HepG2 (cell line): ENCODE results near the gene ATP6V0A1. TPM values are rescaled to one million over a fixed set of nuclear protein-coding genes. Genes with fewer than 3 reads are reported as not detected.

ENCODE experiments used
- AKAP8 ChIP-seq: sonication (generic); formaldehyde crosslinking; IDR thresholded peaks from 2 replicates; pipeline ENCODE4 v1.5.1; 2020; ENCODE audit warnings: mild to moderate bottlenecking, missing genetic modification reagents
- DR1 ChIP-seq: sonication (generic); formaldehyde crosslinking; IDR thresholded peaks from 2 replicates; pipeline ENCODE4 v1.8.0; 2021; ENCODE audit warnings: mild to moderate bottlenecking, missing genetic modification reagents, inconsistent platforms
- GATAD1 ChIP-seq: IDR thresholded peaks from 2 replicates; pipeline ENCODE4 v1.6.1; 2016; ENCODE audit warnings: missing genetic modification reagents, missing compliant biosample characterization
- HOXA3 ChIP-seq: sonication (generic); formaldehyde crosslinking; IDR thresholded peaks from 2 replicates; pipeline ENCODE4 v1.5.0; 2020; ENCODE audit warnings: missing genetic modification reagents
- KDM6A ChIP-seq: IDR thresholded peaks from 2 replicates; pipeline ENCODE4 v1.6.1; 2016; ENCODE audit warnings: low read depth
- RFX1 ChIP-seq: fragments of 450-650 bp; IDR thresholded peaks from 2 replicates; pipeline ENCODE4 v1.6.1; 2017
- RFX5 ChIP-seq: IDR thresholded peaks from 2 replicates; pipeline ENCODE4 v1.6.1; 2011; ENCODE audit warnings: low read depth, low read length, improper control_type of control experiment
- SAP130 ChIP-seq: IDR thresholded peaks from 2 replicates; pipeline ENCODE4 v1.6.1; 2016; ENCODE audit warnings: low read depth
- ZNF205 ChIP-seq: IDR thresholded peaks from 2 replicates; pipeline ENCODE4 v1.6.1; 2018; ENCODE audit warnings: missing biosample characterization, missing genetic modification reagents
- ZNF468 ChIP-seq: sonication (generic); formaldehyde crosslinking; IDR thresholded peaks from 2 replicates; pipeline ENCODE4 v1.8.0; 2022; ENCODE audit warnings: mild to moderate bottlenecking, moderate library complexity, missing genetic modification reagents
- ZNF614 ChIP-seq: IDR thresholded peaks from 2 replicates; pipeline ENCODE4 v1.6.1; 2018; ENCODE audit warnings: missing biosample characterization, missing genetic modification reagents, inconsistent platforms, borderline replicate concordance
- polyA plus RNA-seq, 8 experiments: library from polyadenylated mRNA; depleted of rRNA in 3 of 8; stranded (reverse) in 7 of 8; unstranded in 1 of 8; fragments of >200 nt; fragmentation: Illumina TruSeq in 4 of 8; extraction: Trizol in 4 of 8; gene quantifications; 2 replicates each; pipeline versions ENCODE4 v1.2.1 to v1.2.3, GENCODE V29; 2011 to 2016; ENCODE audit warnings: low read depth in 4 of 8, missing spikeins in 1 of 8, mixed read lengths in 1 of 8; ENCODE audit not compliant: insufficient read depth in 1 of 8
- total RNA-seq, 5 experiments: library from RNA; depleted of rRNA; stranded (reverse); fragments of >200 nt; fragmentation: Illumina TruSeq; extraction: Trizol; gene quantifications; 2 replicates each; pipeline ENCODE4 v1.2.3, GENCODE V29; 2016; ENCODE audit warnings: low read depth in 1 of 5
- TF ChIP-seq, protein P1 (sequence below), 2 experiments: sonication (generic) in 1 of 2; formaldehyde crosslinking in 1 of 2; IDR thresholded peaks; 2 replicates each; pipeline versions ENCODE4 v1.4.0 to v1.6.1; 2016 to 2020; ENCODE audit warnings: borderline replicate concordance in 1 of 2, low read depth in 1 of 2, mild to moderate bottlenecking in 1 of 2, missing genetic modification reagents in 1 of 2
- TF ChIP-seq, protein P2 (sequence below): sonication (generic); formaldehyde crosslinking; IDR thresholded peaks from 2 replicates; pipeline ENCODE4 v1.8.1; 2023; ENCODE audit warnings: mild to moderate bottlenecking, missing genetic modification reagents
- TF ChIP-seq, protein P3 (sequence below), 2 experiments: sonication (generic) in 1 of 2; formaldehyde crosslinking in 1 of 2; IDR thresholded peaks; 2 replicates each; pipeline versions ENCODE4 v1.4.0 to v1.6.1; 2018 to 2020; ENCODE audit warnings: missing genetic modification reagents in 2 of 2, borderline replicate concordance in 1 of 2, low read depth in 1 of 2, mild to moderate bottlenecking in 1 of 2, missing biosample characterization in 1 of 2
- TF ChIP-seq, protein P4 (sequence below): IDR thresholded peaks from 2 replicates; pipeline ENCODE4 v1.6.1; 2016; ENCODE audit warnings: mild to moderate bottlenecking, missing biosample characterization, missing genetic modification reagents
- TF ChIP-seq, protein P5 (sequence below), 2 experiments: IDR thresholded peaks; 2 replicates each; pipeline ENCODE4 v1.6.1; 2011 to 2012; ENCODE audit warnings: low read length in 2 of 2, borderline replicate concordance in 1 of 2, low read depth in 1 of 2, mild to moderate bottlenecking in 1 of 2, moderate library complexity in 1 of 2

Gene ATP6V0A1
- total and polyA plus RNA-seq, 2 of the 13 experiments (the other 11 are each of a cell fraction or from before 2014, with no cell fraction given): 27.9 to 54.1 TPM

DNA sequence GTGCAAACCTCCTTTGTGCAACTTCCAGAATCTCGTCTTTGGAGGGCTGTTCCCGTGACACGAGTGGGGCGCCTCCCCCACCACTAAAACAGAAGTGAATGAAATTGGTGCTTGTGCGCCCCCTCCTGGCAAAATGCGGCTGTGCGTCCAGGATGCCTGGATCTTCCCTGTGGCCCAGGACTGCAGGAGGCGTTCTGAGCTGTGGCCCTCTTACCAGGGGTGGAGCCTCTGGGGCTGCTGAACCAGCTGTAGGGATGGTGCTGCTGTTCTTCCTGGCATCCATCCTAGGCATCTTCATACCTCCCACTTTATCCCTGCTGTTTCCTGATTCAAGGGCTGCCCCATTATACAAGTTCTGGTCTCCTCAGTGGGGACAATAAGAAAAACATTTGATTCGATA, 58.8 kb downstream of the ATP6V0A1 start (continued):
- TF ChIP-seq, protein P1, sequence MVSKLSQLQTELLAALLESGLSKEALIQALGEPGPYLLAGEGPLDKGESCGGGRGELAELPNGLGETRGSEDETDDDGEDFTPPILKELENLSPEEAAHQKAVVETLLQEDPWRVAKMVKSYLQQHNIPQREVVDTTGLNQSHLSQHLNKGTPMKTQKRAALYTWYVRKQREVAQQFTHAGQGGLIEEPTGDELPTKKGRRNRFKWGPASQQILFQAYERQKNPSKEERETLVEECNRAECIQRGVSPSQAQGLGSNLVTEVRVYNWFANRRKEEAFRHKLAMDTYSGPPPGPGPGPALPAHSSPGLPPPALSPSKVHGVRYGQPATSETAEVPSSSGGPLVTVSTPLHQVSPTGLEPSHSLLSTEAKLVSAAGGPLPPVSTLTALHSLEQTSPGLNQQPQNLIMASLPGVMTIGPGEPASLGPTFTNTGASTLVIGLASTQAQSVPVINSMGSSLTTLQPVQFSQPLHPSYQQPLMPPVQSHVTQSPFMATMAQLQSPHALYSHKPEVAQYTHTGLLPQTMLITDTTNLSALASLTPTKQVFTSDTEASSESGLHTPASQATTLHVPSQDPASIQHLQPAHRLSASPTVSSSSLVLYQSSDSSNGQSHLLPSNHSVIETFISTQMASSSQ (IDR thresholded peaks at IDR 0.05; ENCODE audit: low read depth): no peak
- TF ChIP-seq, protein P1 (CRISPR knock-in tag; IDR thresholded peaks at IDR 0.05; ENCODE audit: borderline replicate concordance): peak; percentile 54; the same call in 1 of the 2 replicates
- TF ChIP-seq RFX1: no peak
- peak; percentile 55 for TF ChIP-seq SAP130 (CRISPR knock-in tag)
- TF ChIP-seq, protein P2, sequence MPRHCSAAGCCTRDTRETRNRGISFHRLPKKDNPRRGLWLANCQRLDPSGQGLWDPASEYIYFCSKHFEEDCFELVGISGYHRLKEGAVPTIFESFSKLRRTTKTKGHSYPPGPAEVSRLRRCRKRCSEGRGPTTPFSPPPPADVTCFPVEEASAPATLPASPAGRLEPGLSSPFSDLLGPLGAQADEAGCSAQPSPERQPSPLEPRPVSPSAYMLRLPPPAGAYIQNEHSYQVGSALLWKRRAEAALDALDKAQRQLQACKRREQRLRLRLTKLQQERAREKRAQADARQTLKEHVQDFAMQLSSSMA (CRISPR knock-in tag): no peak
- no peak for TF ChIP-seq KDM6A (CRISPR knock-in tag)
- peak; percentile 57; the same call in 1 of the 2 replicates for TF ChIP-seq ZNF614 (CRISPR knock-in tag)
- TF ChIP-seq HOXA3: peak; percentile 47; the same call in 1 of the 2 replicates
- TF ChIP-seq RFX5: no peak
- TF ChIP-seq, protein P3, sequence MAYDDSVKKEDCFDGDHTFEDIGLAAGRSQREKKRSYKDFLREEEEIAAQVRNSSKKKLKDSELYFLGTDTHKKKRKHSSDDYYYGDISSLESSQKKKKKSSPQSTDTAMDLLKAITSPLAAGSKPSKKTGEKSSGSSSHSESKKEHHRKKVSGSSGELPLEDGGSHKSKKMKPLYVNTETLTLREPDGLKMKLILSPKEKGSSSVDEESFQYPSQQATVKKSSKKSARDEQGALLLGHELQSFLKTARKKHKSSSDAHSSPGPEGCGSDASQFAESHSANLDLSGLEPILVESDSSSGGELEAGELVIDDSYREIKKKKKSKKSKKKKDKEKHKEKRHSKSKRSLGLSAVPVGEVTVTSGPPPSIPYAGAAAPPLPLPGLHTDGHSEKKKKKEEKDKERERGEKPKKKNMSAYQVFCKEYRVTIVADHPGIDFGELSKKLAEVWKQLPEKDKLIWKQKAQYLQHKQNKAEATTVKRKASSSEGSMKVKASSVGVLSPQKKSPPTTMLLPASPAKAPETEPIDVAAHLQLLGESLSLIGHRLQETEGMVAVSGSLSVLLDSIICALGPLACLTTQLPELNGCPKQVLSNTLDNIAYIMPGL (CRISPR knock-in tag; IDR thresholded peaks at IDR 0.05; ENCODE audit: borderline replicate concordance in 1 of 2, low read depth in 1 of 2): peak; percentile 87 to 89; a peak in 3 of 4 replicates
- no peak for TF ChIP-seq ZNF468 (CRISPR knock-in tag)
- TF ChIP-seq, protein P4, sequence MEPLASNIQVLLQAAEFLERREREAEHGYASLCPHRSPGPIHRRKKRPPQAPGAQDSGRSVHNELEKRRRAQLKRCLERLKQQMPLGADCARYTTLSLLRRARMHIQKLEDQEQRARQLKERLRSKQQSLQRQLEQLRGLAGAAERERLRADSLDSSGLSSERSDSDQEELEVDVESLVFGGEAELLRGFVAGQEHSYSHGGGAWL: peak; percentile 32; the same call in 1 of the 2 replicates
- TF ChIP-seq, protein P5, sequence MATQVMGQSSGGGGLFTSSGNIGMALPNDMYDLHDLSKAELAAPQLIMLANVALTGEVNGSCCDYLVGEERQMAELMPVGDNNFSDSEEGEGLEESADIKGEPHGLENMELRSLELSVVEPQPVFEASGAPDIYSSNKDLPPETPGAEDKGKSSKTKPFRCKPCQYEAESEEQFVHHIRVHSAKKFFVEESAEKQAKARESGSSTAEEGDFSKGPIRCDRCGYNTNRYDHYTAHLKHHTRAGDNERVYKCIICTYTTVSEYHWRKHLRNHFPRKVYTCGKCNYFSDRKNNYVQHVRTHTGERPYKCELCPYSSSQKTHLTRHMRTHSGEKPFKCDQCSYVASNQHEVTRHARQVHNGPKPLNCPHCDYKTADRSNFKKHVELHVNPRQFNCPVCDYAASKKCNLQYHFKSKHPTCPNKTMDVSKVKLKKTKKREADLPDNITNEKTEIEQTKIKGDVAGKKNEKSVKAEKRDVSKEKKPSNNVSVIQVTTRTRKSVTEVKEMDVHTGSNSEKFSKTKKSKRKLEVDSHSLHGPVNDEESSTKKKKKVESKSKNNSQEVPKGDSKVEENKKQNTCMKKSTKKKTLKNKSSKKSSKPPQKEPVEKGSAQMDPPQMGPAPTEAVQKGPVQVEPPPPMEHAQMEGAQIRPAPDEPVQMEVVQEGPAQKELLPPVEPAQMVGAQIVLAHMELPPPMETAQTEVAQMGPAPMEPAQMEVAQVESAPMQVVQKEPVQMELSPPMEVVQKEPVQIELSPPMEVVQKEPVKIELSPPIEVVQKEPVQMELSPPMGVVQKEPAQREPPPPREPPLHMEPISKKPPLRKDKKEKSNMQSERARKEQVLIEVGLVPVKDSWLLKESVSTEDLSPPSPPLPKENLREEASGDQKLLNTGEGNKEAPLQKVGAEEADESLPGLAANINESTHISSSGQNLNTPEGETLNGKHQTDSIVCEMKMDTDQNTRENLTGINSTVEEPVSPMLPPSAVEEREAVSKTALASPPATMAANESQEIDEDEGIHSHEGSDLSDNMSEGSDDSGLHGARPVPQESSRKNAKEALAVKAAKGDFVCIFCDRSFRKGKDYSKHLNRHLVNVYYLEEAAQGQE (IDR thresholded peaks at IDR 0.05; ENCODE audit: borderline replicate concordance in 1 of 2, low read depth in 1 of 2, low read length in 2 of 2): no peak
- TF ChIP-seq ZNF205: peak; percentile 38; the same call in 1 of the 2 replicates
- peak; percentile 66; the same call in 1 of the 2 replicates for TF ChIP-seq GATAD1
- TF ChIP-seq DR1 (CRISPR knock-in tag): peak; percentile 31; the same call in 1 of the 2 replicates
- peak; percentile 77; the same call in 1 of the 2 replicates for TF ChIP-seq AKAP8 (CRISPR knock-in tag)
